HepG2 (cell line): ENCODE data around the gene CDKL2.

Source experiments
- BCL3 ChIP-seq: sonication (generic); formaldehyde crosslinking; IDR thresholded peaks from 2 replicates; pipeline ENCODE4 v1.5.1; 2020; ENCODE audit warnings: mild to moderate bottlenecking, missing genetic modification reagents, moderate library complexity
- BHLHE40 ChIP-seq: IDR thresholded peaks from 2 replicates; pipeline ENCODE4 v1.6.1; 2011; ENCODE audit warnings: low read length, improper control_type of control experiment
- FOXK2 ChIP-seq: fragments of 450-650 bp; IDR thresholded peaks from 2 replicates; pipeline ENCODE4 v1.6.1; 2016
- KDM3A ChIP-seq: IDR thresholded peaks from 2 replicates; pipeline ENCODE4 v1.6.1; 2018; ENCODE audit warnings: low read depth, missing compliant biosample characterization
- MXI1 ChIP-seq: IDR thresholded peaks from 3 replicates; pipeline ENCODE4 v1.6.1; 2012; ENCODE audit warnings: low read depth, low read length, inconsistent platforms, borderline replicate concordance
- NPAS2 ChIP-seq: sonication (generic); formaldehyde crosslinking; IDR thresholded peaks from 2 replicates; pipeline ENCODE4 v1.8.0; 2022; ENCODE audit warnings: mild to moderate bottlenecking, missing genetic modification reagents, borderline replicate concordance
- PAX8 ChIP-seq: sonication (generic); formaldehyde crosslinking; IDR thresholded peaks from 2 replicates; pipeline ENCODE4 v1.8.0; 2022; ENCODE audit warnings: mild to moderate bottlenecking, missing genetic modification reagents, borderline replicate concordance
- TF ChIP-seq, protein P1 (sequence below), 2 experiments: IDR thresholded peaks; 2 replicates each; pipeline ENCODE4 v1.6.1; 2011 to 2012; ENCODE audit warnings: low read length in 2 of 2, borderline replicate concordance in 1 of 2, low read depth in 1 of 2, mild to moderate bottlenecking in 1 of 2, moderate library complexity in 1 of 2

DNA sequence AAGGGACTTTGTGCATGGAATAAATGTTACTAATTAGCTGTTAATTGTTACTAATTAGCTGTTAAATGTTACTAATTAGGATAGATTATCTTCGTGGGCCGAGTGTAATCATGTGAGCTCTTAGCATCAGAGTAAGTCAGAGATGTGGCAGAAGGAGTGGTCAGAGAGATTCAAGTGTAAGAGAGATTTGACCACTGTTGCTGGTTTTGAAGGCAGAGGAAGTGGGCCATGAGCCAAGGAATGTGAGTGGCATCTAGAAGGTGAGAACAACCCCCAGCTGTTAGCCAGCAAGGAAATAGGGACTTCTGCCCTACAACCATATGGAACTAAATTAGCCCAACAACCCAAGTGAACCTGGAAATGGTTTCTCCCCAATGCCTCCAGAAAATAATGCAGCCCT, 46.3 kb downstream of the CDKL2 start:
- TF ChIP-seq, protein P1, sequence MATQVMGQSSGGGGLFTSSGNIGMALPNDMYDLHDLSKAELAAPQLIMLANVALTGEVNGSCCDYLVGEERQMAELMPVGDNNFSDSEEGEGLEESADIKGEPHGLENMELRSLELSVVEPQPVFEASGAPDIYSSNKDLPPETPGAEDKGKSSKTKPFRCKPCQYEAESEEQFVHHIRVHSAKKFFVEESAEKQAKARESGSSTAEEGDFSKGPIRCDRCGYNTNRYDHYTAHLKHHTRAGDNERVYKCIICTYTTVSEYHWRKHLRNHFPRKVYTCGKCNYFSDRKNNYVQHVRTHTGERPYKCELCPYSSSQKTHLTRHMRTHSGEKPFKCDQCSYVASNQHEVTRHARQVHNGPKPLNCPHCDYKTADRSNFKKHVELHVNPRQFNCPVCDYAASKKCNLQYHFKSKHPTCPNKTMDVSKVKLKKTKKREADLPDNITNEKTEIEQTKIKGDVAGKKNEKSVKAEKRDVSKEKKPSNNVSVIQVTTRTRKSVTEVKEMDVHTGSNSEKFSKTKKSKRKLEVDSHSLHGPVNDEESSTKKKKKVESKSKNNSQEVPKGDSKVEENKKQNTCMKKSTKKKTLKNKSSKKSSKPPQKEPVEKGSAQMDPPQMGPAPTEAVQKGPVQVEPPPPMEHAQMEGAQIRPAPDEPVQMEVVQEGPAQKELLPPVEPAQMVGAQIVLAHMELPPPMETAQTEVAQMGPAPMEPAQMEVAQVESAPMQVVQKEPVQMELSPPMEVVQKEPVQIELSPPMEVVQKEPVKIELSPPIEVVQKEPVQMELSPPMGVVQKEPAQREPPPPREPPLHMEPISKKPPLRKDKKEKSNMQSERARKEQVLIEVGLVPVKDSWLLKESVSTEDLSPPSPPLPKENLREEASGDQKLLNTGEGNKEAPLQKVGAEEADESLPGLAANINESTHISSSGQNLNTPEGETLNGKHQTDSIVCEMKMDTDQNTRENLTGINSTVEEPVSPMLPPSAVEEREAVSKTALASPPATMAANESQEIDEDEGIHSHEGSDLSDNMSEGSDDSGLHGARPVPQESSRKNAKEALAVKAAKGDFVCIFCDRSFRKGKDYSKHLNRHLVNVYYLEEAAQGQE (IDR thresholded peaks at IDR 0.05; ENCODE audit: borderline replicate concordance in 1 of 2, low read depth in 1 of 2, low read length in 2 of 2), result no peak
- TF ChIP-seq PAX8 (CRISPR knock-in tag), result no peak
- no peak for TF ChIP-seq NPAS2
- TF ChIP-seq BCL3 (CRISPR knock-in tag), result no peak
- TF ChIP-seq FOXK2, result no peak
- TF ChIP-seq MXI1, result no peak
- TF ChIP-seq KDM3A, result no peak
- no peak for TF ChIP-seq BHLHE40
